Measurements from ENCODE around the gene RNASE4. TPM values are rescaled to one million over a fixed set of nuclear protein-coding genes. Genes with fewer than 3 reads are reported as not detected.
"Not testable (repeated sequence)": the region's sequence is repeated elsewhere in the genome, so short reads cannot be mapped to it uniquely, and the experiment has no call there.

Gene RNASE4
- total and polyA plus RNA-seq, 2 donors: 39.5 to 135 TPM

DNA sequence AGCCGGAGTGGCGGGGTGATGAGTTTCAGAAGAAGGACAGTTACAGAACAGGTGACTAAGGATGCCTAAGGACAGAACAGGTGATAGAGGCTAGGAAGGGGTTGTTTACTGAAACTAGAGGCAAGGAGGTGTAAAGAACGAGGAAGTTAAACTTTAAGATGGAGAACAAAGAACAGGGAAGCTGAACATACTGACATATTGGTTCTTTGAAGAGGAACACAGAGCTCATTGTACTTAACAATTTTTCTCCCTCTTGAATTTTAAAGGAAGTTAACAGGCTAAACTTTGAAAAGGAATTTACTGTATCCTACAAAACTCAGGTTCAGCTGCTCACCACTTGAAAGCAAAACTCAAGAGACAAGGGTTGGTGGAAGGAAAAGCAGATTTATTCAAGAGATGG, 41.8 kb downstream of the RNASE4 start:
- not testable (repeated sequence) for H3K4me1 ChIP-seq (ENCODE audit: insufficient read depth); H3K27ac ChIP-seq (ENCODE audit: low read depth); DNase-seq (ENCODE audit: extremely low spot score); H3K36me3 ChIP-seq (ENCODE audit: insufficient read depth); H3K4me3 ChIP-seq (ENCODE audit: low read depth, low read length)
- WGBS: 87% methylated on average over 3 of the region's 3 CpGs

DNA sequence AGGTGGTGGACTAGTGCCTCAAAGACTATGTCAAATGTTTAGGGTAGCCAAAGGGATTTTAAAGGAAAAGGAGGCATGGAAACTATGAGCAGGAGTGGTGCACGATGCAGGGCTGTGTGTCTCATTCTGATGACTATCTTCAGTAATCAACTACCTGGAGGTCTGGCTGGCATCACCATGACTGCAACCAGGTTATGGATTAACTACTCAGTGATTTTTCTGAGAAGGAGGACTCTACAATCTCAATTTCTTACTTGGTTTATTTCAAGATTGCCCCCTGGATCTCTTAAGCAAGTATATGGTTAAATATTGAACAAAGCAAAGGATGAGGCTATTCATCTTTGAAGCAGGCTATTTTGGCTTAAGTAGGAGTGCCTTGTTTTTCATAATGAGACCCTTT, 42.2 kb downstream of the RNASE4 start:
- no peaks in the 10 kb centered on the region for H3K4me1 ChIP-seq (ENCODE audit: insufficient read depth)
- no peak overlapping the region for H3K27ac ChIP-seq (ENCODE audit: low read depth)
- whole genome bisulfite sequencing: 80% methylated on average over 1 of the region's 1 CpG
- H3K36me3 ChIP-seq (ENCODE audit: insufficient read depth): no peaks in the 10 kb centered on the region
- DNase-seq (ENCODE audit: extremely low spot score): no peak
- no peak overlapping the region for H3K4me3 ChIP-seq (ENCODE audit: low read depth, low read length)

DNA sequence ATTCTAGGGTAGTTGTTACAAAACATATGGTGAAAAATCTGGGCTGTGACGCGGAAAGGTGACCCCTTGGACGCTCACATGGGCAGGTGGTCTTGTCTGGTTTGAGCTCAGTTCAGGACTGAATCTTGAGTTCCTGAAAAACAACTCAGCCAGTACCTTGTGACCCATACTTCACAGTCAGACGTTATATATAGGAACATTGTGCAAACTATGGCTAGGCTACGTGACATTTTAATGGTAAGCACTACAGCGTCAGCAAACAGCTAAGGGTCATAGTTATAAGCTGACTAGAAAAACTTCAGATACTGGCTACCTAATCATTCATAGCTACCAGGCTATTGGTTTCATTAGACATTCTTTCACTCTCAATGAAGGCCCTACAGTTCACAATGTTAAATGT, 46.5 kb downstream of the RNASE4 start:
- Histone ChIP-seq H3K27ac (ENCODE audit: low read depth) (no peak overlapping the region), H3K4me3 (ENCODE audit: low read depth, low read length) (no peak overlapping the region), H3K4me1 (ENCODE audit: insufficient read depth) (no peaks in the 10 kb centered on the region), H3K36me3 (ENCODE audit: insufficient read depth) (no peaks in the 10 kb centered on the region)
- DNase-seq (ENCODE audit: extremely low spot score): no peak
- WGBS: 68% methylated on average over 6 of the region's 6 CpGs

DNA sequence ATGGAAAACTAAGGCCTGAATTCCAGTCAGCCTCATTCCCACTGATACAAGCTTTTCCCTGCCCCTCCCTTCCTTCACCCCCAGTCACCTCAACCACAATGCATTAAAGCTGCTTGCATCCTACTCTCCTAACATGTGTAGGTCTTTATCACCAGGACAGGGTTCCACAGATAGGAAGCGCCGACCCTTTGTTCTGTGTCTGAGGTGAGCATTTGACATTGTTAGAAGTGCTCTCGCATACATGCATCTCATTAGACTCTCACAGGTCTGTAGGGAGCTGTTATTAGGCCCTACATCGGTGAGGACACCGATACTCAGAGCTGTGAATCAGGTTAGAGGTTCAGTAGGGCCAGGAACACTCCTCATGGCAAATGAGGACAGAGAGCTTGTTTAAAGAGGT, 48.1 kb downstream of the RNASE4 start:
- Histone ChIP-seq H3K36me3 (ENCODE audit: insufficient read depth) (no peaks in the 10 kb centered on the region), H3K27ac (ENCODE audit: low read depth) (no peak overlapping the region), H3K4me1 (ENCODE audit: insufficient read depth) (no peaks in the 10 kb centered on the region), H3K4me3 (ENCODE audit: low read depth, low read length) (no peak overlapping the region)
- WGBS: 92% methylated on average over 5 of the region's 5 CpGs
- no peak for DNase-seq (ENCODE audit: extremely low spot score)

DNA sequence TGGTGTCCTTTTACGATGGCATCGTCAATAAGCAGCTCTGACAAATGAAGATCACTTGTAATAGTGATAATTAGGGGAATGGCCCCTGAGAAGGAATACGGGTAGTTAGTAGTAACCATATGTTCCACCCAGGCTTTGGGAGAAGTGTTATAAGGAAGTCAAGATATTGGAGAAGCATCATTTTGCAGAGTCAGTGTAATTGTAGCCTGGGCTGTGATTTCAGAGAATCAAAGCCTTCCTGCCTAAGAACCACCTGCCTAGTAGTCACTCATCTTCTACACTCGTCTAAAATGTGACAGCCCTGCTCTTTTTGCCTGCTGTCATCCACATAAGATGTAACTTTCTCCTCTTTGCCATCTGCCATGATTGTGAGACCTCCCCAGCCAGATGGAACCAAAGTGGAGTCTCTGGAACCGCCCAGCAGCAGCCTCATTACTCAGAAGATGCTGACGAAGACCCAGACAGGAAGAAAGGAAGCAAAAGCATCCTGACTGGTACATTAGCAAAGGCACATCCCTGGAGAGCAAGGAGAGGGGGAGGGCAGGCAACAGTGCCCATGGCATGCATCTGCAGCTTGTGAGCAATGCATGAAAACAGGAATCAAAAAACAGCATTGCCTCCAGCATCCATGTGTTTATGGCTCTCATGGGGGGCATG, 48.7 kb downstream of the RNASE4 start:
- H3K36me3 ChIP-seq (ENCODE audit: insufficient read depth): no peaks in the 10 kb centered on the region
- H3K27ac ChIP-seq (ENCODE audit: low read depth): no peak overlapping the region
- H3K4me3 ChIP-seq (ENCODE audit: low read depth, low read length): no peak overlapping the region
- 67% methylated on average over 6 of the region's 6 CpGs for WGBS
- no peak for DNase-seq (ENCODE audit: extremely low spot score)
- H3K4me1 ChIP-seq (ENCODE audit: insufficient read depth): no peaks in the 10 kb centered on the region

DNA sequence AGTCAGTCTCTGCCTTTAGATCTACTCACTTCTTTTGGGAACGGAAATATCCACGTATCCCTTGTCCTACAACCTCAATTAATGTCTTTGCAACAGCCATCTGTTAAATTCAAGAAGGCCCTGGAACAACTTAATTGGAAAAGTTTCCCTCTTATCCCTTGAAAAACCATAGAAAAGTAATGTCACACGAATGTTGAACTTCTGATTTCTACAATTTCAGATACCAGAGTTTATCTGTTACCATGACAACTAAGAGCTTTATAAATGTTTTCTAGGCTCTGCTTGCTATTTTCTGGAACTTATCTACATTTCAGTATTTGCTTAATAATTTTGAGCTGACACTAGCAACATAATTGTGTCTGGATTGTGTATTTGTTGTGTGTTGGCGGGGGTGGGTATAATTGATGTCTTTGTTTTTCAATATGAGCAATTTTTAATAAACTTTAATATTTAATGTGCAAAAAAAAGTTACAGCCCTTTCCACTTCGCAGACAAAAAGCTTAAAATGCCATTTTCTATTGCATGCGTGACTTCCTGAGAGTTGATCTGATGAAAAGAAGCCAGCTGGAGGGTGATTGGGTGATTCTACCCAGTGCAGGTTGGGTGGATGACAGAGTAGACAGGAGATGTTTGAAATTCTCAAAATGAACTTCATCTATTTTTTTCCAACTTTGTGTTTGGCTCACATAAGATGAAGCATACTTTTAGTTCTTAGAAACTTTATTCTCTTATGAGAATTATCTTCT, 49.5 kb downstream of the RNASE4 start:
- Histone ChIP-seq H3K27ac (ENCODE audit: low read depth) (no peak overlapping the region), H3K4me3 (ENCODE audit: low read depth, low read length) (no peak overlapping the region), H3K36me3 (ENCODE audit: insufficient read depth) (no peaks in the 10 kb centered on the region), H3K4me1 (ENCODE audit: insufficient read depth) (no peaks in the 10 kb centered on the region)
- DNase-seq (ENCODE audit: extremely low spot score): no peak
- WGBS: 44% methylated on average over 6 of the region's 6 CpGs

DNA sequence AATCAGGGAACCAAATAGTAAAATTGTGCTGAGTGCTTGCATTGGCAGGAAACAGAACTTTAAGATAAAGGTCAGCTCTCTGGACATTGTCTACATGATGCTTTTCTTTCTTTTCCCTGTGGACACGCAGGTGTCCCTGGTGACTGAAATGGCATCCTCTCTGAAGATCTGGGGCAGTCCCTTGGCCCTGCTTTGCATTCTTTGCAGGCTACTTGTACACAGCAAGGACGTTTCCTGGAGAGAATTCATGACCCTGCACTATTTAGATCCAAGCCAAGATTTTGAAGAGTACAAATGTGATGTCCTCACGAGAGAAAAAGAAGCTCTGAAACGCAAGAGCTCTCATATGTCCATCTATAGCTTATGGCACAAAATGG, 50.1 kb downstream of the RNASE4 start:
- H3K36me3 ChIP-seq (ENCODE audit: insufficient read depth): no peaks in the 10 kb centered on the region
- H3K27ac ChIP-seq (ENCODE audit: low read depth): no peak overlapping the region
- no peak overlapping the region for H3K4me3 ChIP-seq (ENCODE audit: low read depth, low read length)
- 25% methylated on average over 4 of the region's 4 CpGs for WGBS
- no peak for DNase-seq (ENCODE audit: extremely low spot score)
- H3K4me1 ChIP-seq (ENCODE audit: insufficient read depth): no peaks in the 10 kb centered on the region

DNA sequence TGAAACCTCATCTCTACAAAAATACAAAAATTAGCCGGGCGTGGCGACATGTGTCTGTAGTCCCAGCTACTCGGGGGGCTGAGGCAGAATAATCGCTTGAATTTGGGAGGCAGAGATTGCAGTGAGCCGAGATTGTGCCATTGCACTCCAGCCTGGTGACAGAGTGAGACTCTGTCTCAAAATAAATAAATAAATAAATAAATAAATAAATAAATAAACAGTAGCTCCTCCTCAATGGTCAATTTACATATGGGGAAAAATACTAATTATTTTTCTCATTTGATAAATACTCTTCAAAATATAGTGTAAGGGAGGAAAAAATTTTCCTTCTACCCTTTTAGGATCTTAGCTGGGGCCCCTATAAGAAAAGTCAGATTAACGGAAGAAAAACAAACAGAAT, 53.9 kb downstream of the RNASE4 start:
- WGBS: 95% methylated on average over 7 of the region's 7 CpGs
- H3K4me1 ChIP-seq (ENCODE audit: insufficient read depth); H3K27ac ChIP-seq (ENCODE audit: low read depth); DNase-seq (ENCODE audit: extremely low spot score); H3K4me3 ChIP-seq (ENCODE audit: low read depth, low read length); H3K36me3 ChIP-seq (ENCODE audit: insufficient read depth): not testable (repeated sequence)

DNA sequence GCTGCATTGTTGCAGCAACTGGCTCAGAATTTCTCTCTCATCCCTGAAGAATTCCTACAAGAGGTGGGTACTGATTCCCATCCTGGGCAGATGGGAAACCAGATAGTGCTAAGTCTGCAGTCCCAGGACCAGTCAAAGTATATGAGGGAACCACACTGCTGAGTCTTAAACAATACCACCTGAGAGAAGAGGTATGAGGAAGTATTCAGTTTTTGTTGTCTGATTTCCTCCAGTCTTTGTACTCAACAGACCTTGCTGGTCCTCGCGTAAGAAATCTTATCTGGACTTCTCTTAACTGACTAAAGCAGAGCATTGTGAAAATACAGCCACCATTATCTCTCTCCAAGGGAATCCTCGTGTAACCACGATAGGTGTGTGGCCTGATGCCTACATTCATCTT, 57.8 kb downstream of the RNASE4 start:
- Histone ChIP-seq H3K36me3 (ENCODE audit: insufficient read depth) (no peaks in the 10 kb centered on the region), H3K27ac (ENCODE audit: low read depth) (no peak overlapping the region), H3K4me1 (ENCODE audit: insufficient read depth) (no peaks in the 10 kb centered on the region), H3K4me3 (ENCODE audit: low read depth, low read length) (no peak overlapping the region)
- DNase-seq (ENCODE audit: extremely low spot score): no peak
- 81% methylated on average over 4 of the region's 4 CpGs for WGBS

DNA sequence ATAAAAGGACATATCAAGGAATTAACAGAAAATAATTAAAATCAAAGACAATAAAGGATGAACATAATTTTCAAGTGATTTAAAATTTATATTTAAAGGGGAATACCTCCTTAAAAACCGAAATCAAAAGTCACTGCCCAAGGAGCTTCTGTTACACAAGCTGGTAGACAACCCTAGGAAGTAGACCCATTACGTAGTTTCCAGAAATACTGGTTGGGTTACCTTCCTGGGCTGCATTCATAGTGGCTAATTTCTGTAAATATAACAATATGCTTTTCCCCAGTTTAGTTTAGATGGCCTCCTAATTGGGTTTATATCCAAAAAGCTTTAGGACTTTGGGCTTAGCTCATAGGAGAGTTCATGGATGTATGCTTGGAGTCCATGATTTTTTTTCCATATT, 59.2 kb downstream of the RNASE4 start:
- Histone ChIP-seq H3K4me3 (ENCODE audit: low read depth, low read length) (no peak overlapping the region), H3K4me1 (ENCODE audit: insufficient read depth) (no peaks in the 10 kb centered on the region), H3K27ac (ENCODE audit: low read depth) (no peak overlapping the region), H3K36me3 (ENCODE audit: insufficient read depth) (no peaks in the 10 kb centered on the region)
- DNase-seq (ENCODE audit: extremely low spot score): peak; percentile 46
- 75% methylated on average over 2 of the region's 2 CpGs for WGBS

DNA sequence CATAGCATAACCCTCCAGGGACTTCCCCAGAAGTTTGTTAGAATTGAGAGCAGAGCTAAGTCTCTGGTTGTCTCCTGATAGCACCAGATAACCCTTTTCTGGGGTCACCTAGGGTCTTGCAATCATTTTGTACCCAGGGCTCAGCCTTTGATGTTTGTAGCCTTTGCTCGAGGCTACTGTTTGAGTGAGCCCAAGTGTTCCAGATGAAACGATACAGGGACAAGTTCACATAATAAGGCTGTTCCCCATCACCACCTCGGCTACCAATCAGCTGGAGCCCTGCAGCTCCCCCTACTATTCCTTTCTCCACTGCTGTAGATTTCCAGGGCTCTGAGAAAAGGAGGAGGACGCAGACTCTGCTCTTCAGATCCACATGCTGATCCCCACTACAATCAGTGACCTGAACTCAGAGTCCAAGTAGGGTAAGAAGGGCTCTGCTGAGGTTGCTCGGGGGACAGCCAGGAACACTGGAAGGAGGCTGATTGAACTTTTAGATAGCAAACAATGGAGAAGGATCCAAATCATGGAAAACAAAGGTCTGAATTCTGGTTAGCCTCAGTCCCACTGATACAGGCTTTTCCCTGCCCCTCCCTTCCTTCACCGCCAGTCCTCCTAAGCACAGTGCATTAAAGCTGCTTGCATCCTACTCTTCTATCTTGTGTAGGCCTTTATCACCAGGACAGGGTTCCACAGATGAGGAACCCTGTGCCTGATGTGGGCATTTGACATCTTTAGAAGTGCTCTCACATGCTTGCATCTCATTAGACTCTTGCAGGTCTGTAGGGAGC, 61.4 kb downstream of the RNASE4 start, which contains the start of gene EDDM3A:
TSS of gene EDDM3A (plus strand) at position 317 of the 788 bp plus-strand sequence. CDS start 1,694 bp downstream, outside the sequence.
- DNase-seq (ENCODE audit: extremely low spot score): no peak
- H3K36me3 ChIP-seq (ENCODE audit: insufficient read depth): no peaks in the 10 kb centered on the region
- H3K27ac ChIP-seq (ENCODE audit: low read depth): no peak within 1 kb of the TSS
- 64% methylated on average over 6 of the region's 6 CpGs for WGBS
- H3K4me1 ChIP-seq (ENCODE audit: insufficient read depth): no peaks in the 10 kb centered on the region
- H3K4me3 ChIP-seq (ENCODE audit: low read depth, low read length): no peak within 1 kb of the TSS

DNA sequence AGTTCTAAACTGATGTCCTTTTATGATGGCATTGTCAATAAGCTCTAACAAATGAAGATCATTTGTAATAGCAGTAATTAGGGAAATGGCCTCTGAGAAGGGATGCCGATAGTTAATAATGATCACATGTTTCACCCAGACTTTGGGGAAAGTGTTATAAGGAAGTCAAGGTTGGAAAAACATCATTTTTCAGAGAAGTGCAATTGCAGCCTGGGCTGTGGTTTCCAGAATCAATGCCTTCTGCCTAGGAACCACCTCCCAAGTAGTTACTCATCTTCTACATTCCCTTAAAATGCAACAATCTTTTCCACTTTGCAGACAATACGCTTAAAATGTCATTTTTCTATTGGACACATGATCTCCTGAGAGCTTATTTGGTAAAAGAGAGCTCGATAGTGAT, 62.2 kb downstream of the RNASE4 start:
- Histone ChIP-seq H3K4me3 (ENCODE audit: low read depth, low read length) (no peak overlapping the region), H3K4me1 (ENCODE audit: insufficient read depth) (no peaks in the 10 kb centered on the region), H3K36me3 (ENCODE audit: insufficient read depth) (no peaks in the 10 kb centered on the region), H3K27ac (ENCODE audit: low read depth) (no peak overlapping the region)
- no peak for DNase-seq (ENCODE audit: extremely low spot score)
- 87% methylated on average over 3 of the region's 3 CpGs for WGBS

DNA sequence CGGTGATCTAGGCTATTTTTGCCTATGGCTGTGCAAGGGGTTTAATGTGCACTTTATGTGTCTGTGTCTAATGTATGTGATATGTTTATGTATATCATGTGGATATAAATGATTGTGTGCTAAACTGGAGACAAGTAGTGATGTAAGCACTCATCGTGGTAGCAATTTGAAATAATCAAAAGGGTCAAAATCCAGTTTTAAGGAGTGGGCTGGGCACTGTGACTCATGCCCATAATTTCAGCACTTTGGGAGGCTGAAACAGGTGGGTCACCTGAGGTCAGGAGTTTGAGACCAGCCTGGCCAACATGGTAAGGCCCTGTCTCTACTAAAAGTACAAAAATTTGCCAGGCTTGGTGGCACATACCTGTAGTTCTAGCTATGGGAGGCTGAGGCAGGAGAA, 64.1 kb downstream of the RNASE4 start:
- no peaks in the 10 kb centered on the region for H3K4me1 ChIP-seq (ENCODE audit: insufficient read depth)
- no peak overlapping the region for H3K27ac ChIP-seq (ENCODE audit: low read depth)

DNA sequence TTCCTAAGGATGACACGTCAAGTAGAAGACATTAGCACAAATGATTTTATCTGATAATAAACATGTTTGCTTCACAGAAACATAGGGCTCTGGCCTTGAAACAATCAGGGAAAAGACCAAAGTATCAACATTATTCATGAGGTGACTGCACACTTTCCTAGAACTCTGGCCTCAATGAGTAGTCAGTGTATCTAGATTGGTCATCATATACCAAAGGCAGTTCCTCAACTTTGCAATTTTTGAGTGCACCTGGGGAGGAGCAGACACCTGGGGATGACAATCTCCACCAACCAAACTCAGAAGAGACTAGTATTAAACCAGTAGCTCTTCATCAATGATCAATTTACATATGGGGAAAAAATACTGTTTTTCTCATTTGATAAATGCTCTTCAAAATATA, 65.8 kb downstream of the RNASE4 start:
- no peak for DNase-seq (ENCODE audit: extremely low spot score)
- no peaks in the 10 kb centered on the region for H3K4me1 ChIP-seq (ENCODE audit: insufficient read depth)
- H3K27ac ChIP-seq (ENCODE audit: low read depth): no peak overlapping the region
- 59% methylated on average over 1 of the region's 1 CpG for WGBS
- H3K4me3 ChIP-seq (ENCODE audit: low read depth, low read length): no peak overlapping the region
- H3K36me3 ChIP-seq (ENCODE audit: insufficient read depth): no peaks in the 10 kb centered on the region

More for the DNA sequence above, 64.1 kb downstream of the RNASE4 start:
- 91% methylated on average over 2 of the region's 2 CpGs for WGBS
- no peak for DNase-seq (ENCODE audit: extremely low spot score)
- no peak overlapping the region for H3K4me3 ChIP-seq (ENCODE audit: low read depth, low read length)
- no peaks in the 10 kb centered on the region for H3K36me3 ChIP-seq (ENCODE audit: insufficient read depth)
